Urothelium cell line (cell line): Measurements from ENCODE around the gene ZNF316.
"Not testable (repeated sequence)": the region's sequence is repeated elsewhere in the genome, so short reads cannot be mapped to it uniquely, and the experiment has no call there.

Experiments used
- DNase-seq: peaks from one replicate; pipeline ENCODE4 v3.0.0; 2011; ENCODE audit warnings: low spot score, mixed read lengths
- FAIRE-seq: peaks from 2 replicates; lab custom pipeline; 2011; peaks lifted over from hg19 to GRCh38; lab: Jason Lieb, UNC

Gene ZNF316

DNA sequence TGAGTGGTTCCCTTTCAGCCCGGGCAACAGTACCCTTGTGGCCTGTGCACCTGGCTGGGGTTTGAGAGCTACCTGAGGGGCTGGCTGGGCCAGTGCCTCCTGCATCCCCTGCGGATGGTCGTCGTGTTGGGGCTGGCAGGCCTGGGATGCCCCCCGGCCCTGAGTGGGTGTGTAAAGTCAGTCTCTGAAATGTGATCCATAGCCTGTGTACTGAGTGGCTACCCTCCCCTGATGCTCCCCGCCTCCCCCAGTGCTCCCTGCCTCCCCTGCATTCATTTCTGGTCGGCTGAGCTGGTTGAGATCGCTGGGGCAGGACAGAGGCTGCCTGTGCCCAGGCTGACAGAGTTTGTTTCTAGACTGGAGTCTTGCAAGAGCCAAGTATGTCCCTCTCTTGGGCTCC lies 9.3 kb downstream of the ZNF316 start:
- FAIRE-seq (peak; percentile 5), DNase-seq (no peak)

DNA sequence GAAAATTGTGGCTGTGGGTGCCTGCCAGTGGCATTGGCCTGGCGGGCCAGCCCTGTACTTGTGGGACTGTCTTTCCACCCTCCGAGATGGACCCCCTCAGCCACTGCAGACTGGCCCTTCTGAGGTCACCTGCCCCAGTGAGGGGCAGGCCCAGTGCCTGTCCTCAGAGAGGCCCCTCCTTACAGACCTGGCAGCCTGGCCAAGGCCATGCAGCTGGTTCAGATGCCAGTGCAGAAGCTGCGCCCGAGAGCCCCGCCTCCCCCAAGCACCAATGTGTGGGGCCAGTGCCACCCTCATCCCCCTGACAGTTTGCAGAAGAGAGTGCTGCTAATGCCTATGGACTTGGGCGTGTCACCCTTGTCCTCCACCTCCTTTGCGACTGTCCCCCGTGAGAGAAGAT lies 10.0 kb downstream of the ZNF316 start:
- FAIRE-seq: peak; percentile 96

DNA sequence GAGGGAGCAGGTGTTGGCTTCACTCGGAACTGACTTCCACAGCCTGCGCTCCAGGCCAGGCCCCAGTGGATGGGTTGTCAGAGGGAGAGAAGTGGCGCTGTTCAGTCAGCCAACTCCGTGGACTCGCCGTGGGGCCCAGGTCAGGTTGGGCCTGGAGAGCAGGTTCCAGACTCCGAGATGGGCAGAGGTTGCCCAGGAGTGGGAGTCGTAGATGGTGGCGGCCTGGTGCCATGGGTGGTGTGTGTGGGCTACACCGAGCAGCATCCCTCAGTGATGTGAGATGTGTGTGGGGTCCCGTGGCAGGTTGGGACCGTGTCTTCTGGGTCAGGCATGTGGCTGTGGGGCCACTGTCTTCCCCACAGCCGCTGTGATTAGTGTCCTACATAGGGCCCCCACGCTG lies 10.4 kb downstream of the ZNF316 start:
- DNase-seq: no peak
- no peak for FAIRE-seq

More for the DNA sequence above, 10.0 kb downstream of the ZNF316 start:
- no peak for DNase-seq

DNA sequence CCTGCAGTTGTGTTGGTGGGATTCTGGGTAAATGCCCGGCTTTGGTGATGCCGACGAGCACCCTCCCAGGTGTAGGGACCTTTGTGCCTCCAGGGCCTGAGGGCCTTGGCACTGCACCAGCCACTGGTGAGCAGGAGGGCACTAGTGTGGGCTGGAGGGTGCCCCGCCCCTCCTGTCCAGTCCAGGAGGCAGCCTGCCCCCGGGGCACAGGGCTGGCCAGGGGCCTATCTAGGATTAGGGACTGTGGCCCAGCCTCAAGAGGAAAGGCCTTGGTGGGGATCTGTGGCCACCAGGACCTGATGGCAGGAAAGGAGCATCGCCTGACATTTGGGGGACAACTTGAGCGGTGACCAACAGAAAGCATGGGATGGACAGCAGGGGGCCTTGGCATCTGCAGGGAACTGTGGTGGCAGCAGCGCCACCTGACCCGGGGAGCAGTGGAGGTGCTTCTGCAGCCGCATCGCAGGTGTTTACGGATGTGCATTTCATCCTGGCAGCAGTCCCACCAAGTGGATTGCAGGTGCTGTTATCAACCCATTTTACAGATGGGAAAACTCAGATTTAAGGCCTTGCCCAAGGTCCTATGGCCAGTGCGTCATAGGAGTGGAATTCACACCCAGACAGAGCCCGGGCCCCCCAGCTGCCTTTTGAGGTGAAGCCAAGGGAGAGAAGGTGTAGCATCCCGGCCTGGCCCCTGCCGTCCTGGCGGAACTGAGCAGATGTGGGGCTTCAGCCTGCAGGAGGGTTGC lies 11.1 kb downstream of the ZNF316 start:
- no peak for DNase-seq
- FAIRE-seq: peak; percentile 61

DNA sequence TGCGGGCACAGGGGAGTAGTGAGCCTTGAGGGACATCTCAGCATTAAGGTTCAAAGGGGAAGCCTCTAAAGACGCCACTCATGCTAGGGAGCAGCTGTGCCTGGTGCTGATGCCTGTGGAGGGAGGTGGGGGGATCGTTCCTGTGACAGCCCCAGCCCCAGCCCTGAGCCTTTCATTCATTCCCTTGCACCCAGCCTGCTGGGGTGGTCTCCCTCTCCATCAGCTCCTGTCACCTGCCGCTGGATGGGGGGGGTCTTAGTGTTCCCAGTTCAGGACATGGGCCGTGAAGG lies 11.6 kb downstream of the ZNF316 start:
- FAIRE-seq (no peak), DNase-seq (no peak)

DNA sequence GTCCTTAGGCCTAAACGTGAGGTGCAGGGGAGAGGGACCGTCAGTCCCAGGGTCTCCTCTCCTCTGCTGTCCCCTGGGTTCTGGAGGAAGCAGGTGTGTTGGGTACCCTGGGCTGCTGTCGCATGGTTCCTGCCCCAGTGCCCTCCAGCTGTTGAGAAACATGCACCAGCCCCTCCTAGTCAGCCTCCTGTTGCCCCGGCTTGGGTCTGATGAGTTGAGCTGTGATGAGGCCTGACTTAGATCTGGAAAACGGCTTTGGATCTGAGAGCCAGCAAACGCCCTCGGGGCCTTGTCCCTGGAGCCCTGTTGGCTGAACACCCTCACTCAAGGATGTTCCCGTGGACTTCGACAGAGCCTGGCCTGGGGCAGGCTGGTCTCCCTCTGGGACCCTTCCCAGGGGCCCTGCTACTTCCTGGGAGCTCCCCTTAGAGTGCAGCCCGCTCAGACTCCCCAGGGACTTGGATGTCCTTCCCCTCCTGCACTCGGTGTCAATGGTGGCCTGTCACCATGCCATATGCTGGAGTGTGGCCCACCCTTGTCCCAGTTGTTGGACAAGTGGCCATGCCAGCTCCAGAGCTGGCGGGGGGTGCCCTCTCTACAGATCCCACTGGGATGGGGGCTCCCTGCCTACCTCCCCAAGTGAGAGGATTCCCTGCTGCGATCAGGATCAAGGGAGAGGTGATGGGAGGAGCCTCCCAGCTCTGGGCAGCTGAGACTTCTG lies 12.3 kb downstream of the ZNF316 start:
- no peak for DNase-seq
- peak; percentile 84 for FAIRE-seq

DNA sequence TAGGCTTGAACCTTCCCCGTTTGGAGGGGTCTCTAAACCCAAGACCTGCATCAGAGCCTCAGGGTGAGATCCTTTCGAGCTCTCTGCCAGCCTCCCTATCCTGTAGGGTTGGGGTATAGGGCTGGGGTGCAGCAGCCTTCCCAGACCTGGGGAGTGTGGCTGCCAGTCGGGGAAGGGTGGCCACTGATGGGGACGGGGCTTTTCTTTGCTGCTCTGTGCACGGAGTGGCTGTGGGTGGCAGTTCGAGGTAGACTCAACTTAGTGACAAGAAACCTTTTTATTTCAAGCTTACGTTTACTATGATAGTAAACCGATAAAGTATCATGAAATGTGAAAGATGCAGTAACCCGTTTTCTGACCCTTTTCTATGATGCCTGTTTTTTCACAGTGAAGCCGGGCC lies 13.0 kb downstream of the ZNF316 start:
- FAIRE-seq (no peak), DNase-seq (no peak)

DNA sequence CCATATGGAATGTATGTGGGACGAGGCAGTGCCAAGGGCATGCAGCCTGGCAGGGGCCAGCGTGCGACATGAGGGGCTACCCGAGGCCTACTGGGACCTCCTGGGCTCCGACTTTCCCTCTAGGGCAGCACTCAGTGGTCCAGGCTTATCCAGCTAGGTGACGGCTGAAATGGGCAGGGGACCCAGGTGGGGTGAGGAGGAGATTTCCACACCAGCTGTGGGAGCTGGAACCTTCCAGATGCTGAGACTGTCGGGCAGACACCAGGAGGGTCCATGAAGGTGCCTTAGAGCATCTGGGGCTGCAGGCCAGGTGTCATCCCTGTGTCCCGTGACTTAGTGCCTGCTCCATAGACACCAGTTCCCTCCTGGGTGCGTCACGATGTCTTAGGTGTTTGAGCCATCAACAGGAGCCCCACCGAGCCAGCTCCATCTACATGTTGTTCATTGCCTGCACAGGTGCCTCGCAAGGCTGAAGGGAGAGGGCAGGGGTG lies 13.4 kb downstream of the ZNF316 start:
- FAIRE-seq (peak; percentile 52), DNase-seq (no peak)

DNA sequence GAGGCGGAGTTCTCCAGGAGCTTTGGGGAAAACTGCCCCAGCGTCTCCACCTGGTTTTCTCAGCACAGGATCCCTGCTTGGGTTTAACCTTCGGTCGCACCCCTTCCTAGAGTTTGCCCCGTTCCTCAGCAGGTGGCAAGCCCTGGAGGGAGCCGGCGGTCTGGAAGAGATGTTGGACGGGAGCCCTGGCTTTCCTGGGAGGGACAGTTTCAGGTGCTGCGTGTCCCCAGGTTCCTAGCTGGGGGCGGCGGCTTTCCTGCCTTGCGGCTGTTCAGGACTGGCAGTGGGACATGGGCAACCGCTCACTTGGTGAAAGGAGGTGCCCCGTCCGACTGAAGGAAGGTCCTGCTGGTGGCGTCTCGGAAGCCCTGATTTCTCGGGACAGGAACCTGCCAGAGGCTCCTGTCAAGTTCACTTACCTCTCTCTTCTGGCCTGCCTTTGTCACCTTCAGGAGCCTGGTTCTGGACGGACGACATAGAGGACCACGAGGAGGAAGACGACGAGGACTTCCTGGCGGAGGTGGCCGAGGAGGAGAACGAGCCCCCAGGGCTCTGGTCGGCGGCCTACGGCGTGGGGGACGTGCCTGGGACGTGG lies 14.8 kb downstream of the ZNF316 start:
- DNase-seq (no peak), FAIRE-seq (peak; percentile 35)

DNA sequence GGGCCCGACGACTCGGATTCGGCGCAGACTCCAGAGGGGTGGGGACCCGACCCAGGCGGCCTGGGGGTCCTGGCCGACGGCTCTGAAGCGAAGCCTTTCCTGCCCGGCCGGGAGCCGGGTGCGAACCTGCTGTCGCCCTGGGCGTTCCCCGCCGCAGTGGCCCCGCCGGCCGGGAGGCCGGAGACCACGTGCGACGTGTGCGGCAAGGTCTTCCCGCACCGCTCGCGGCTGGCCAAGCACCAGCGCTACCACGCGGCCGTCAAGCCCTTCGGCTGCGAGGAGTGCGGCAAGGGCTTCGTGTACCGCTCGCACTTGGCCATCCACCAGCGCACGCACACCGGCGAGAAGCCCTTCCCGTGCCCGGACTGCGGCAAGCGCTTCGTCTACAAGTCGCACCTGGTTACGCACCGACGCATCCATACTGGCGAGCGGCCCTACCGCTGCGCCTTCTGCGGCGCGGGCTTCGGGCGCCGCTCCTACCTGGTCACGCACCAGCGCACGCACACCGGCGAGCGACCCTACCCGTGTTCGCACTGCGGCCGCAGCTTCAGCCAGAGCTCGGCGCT lies 15.4 kb downstream of the ZNF316 start:
- FAIRE-seq (no peak), DNase-seq (no peak)

DNA sequence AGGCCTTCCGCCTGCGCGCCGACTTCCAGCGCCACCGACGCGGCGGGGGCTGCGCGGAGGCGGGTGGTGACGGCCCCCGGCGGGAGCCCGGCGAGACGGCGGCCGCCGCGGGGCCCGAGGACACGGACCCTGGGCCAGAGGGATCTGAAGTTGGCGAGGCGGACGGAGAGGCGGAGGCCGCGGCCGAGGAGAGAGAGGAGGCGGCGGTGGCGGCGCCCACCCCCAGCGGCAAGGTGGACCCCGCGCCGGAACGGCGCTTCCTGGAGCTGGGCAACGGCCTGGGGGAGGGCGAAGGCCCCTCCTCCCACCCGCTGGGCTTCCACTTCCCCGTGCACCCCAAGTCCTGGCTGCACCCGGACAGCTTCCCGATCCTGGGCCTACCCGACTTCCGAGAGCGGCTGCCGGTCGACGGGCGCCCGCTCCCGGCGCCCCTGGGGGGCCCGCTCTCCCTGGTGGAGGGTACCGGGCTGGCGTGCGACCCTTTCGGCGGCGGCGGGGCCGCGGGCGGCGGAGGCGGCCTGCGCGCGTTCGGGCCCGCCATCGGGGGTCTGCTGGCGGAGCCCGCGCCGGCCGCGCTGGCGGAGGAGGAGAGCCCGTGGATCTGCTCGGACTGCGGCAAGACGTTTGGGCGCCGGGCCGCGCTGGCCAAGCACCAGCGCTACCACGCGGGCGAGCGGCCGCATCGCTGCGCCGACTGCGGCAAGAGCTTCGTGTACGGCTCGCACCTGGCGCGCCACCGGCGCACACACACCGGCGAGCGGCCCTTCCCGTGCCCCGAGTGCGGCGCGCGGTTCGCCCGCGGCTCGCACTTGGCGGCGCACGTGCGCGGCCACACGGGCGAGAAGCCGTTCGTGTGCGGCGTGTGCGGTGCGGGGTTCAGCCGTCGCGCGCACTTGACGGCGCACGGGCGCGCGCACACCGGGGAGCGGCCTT lies 16.2 kb downstream of the ZNF316 start:
- peak; percentile 82 for FAIRE-seq
- no peak for DNase-seq

DNA sequence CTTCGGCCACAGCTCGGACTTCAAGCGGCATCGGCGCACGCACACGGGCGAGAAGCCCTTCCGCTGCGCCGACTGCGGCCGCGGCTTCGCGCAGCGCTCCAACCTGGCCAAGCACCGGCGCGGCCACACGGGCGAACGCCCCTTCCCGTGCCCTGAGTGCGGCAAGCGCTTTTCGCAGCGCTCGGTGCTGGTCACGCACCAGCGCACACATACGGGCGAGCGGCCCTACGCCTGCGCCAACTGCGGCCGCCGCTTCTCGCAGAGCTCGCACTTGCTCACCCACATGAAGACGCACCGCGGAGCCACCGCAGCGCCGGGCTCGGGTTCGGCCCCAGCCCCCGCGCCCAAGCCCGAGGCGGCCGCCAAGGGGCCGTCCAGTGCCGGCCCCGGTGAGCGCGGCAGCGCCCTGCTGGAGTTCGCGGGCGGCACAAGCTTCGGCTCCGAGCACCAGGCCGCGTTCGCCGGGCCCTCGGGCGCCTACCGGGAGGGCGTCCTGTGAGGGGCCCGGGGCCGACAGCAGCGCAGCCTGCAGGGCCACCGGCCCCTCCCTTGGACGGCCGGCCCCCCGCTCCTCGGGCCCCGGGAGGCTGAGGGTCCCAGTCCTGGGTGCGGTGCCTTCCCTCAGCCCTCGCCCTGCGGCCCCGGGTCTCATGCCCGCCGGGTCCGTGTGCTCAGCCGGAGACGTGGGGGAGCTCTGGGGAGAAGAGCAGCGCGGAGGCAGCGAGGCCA lies 17.2 kb downstream of the ZNF316 start:
- no peak for FAIRE-seq
- DNase-seq: no peak

DNA sequence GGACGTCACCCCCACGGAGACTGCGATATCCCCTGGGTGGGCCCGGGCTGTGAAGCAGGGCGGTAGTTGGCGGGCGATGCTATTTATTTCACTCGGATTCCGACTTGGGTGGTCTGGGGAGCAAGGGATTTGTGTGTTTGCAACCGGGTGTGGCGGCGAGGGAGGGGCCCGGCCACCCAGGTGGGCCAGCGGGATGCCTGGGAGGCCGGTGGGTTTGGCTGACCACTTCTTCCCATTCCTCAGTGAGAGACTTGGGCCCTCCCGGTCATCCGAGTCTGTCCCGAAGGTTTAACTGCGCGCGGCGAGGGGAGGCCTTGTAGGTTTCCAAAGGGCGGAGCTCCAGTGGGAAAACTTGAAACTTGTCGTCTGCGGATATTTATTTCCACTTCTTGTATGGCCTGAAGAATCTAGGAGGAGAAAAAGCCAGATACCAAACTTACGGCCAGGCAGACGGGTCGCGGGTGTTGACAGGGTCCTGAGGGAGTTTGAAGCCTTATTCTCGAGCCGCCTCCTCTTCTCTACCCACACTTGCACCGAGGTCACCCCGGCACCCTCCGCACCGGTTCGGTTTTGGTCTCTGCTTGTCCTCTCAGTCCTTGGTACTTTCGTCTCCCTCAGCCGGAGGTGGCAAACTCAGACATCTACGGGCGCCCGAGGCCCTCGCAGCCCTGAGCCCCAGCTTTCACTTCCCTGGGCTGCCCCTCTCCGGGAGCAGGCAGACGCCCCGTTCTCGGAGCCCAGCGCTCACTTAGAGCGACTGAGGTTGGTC lies 17.9 kb downstream of the ZNF316 start:
- DNase-seq (no peak), FAIRE-seq (no peak)

DNA sequence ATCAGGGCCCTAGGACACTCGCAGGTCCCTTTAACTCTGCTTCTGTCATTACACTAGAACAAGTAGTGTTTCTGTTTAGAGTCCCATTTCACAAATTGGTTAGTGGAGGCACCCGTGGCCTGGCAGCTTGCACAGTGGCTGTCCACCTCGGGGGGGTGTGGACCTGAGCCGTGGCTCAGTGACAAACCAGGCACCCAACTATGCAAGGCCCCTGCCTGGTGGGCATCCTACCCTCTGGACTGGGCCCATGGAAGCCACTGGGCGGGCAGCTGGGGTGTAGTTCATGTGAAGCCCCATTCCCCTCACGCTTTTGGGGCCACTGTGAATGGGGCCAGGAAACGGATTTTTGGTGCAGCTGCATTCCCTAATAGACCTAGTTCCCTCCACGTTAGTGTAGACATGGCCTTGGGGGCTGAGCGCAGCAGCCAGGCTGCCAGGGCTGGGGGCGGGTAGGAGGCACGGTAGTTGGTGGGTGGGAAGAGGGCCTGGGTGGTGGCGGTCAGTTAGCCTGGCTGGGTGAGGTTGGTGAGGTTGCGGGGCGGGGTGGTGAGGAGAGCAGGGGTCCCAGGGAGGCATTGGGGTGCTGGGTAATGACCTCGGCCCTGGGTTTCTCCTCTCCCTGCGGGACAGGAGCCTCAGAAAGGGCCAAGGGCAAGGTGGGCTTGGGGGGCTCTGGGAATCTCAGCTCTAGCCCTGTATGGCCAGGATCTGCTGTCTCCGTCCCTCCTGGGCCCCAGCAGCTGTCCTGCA lies 18.7 kb downstream of the ZNF316 start:
- DNase-seq (no peak), FAIRE-seq (peak; percentile 27)

DNA sequence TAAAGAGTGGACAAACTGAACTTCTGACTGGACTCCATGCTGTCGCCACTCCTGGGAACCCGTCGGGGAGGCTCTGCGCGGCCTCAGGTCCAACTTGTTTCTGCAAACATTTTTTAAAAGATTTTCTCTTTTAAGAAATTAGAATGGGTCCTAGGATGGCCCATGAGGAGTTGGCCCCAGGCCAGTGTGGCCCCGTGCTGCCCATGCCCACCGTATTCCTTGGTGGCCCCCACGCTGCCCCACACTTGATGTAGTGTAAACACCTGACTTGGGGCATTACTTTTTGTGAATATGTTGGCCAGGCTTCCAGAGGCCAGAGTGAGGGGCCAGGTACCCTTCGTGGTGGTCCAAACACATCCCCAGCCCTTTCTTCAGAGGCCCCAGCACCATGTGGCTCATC lies 19.3 kb downstream of the ZNF316 start:
- no peak for DNase-seq
- FAIRE-seq: peak; percentile 74

DNA sequence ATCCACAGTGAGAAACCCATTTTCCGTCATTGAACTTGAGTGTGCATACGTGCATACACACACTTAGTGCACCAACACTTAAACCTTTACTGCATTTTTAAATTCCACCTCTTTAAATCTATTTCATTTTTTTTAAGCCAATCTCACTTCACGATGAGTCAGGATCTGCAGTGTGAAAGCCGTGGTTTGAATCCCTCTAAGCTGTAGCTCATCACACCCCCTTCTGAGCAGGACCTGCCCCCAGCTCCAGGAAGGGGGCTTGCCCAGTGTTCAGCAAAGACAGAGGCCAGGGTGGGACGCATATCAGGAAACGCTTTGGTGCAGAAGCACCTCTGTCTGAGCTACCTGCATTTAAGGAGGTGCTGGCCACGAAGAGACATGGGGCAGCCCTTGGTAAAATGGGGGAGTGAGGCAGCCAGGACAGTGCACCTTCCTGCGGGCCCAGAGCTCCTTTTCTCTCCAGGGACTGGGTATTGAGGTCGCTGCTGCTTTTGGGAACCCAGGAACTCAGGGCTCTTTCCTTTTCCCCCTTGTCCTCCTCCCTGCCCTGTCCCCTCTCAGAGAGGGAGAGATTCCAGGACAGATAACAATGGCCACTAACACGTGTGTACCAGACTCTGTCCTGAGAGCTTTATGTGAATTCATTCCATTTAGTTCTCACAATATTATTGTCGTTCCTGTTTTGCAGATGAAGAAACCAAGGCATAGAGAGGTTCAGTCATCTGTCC lies 21.7 kb downstream of the ZNF316 start:
- DNase-seq (no peak), FAIRE-seq (no peak)

DNA sequence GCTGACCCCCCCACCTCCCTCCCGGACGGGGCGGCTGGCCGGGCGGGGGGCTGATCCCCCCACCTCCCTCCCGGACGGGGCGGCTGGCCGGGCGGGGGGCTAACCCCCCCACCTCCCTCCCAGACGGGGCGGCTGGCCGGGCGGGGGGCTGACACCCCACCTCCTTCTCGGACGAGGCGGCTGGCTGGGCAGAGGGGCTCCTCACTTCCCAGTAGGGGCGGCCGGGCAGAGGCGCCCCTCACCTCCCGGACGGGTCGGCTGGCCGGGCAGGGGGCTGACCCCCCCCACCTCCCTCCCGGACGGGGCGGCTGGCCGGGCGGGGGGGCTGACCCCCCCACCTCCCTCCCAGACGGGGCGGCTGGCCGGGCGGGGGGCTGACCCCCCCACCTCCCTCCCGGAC lies 33.7 kb downstream of the ZNF316 start:
- not testable (repeated sequence) for FAIRE-seq, DNase-seq
